Body of pancreas (tissue), 4 donors: ENCODE measurements around the gene RBM44. TPM values are rescaled to one million over a fixed set of nuclear protein-coding genes. Genes with fewer than 3 reads are reported as not detected.
A peak's percentile ranks its signal among the peaks of the same experiment; 100 is the strongest.

Source experiments
- ATAC-seq: fragments of 150-250 bp; one replicate; pipeline ENCODE4 v1.9.1; 2016
- DNase-seq, 4 donors: peaks; one replicate each; pipeline ENCODE4 v3.0.0-alpha.2; 2019
- H3K27ac ChIP-seq, 4 donors: fragments of 200-600 bp; sonication (generic); 1 replicate in 3 of 4; 2 replicates in 1 of 4; pipeline versions ENCODE4 v1.5.1 to v1.6.1; 2016 to 2019; ENCODE audit warnings: mild to moderate bottlenecking in 1 of 4, mixed read lengths in 1 of 4, moderate library complexity in 1 of 4
- H3K27me3 ChIP-seq, 2 donors: fragments of 200-600 bp; sonication (generic); one replicate each; pipeline ENCODE4 v1.6.0; 2016; ENCODE audit warnings: mild to moderate bottlenecking in 1 of 2
- H3K36me3 ChIP-seq, 2 donors: fragments of 200-600 bp; sonication (generic); replicated peaks in 1 of 2; 2 replicates each; pipeline ENCODE4 v1.5.1; 2016; ENCODE audit warnings: low read depth in 2 of 2; ENCODE audit not compliant: insufficient read depth in 1 of 2
- H3K4me1 ChIP-seq: fragments of 200-600 bp; sonication (generic); one replicate; pipeline ENCODE4 v1.6.0; 2016
- H3K4me3 ChIP-seq, 2 donors: fragments of 200-600 bp; sonication (generic); 1 replicate in 1 of 2; 2 replicates in 1 of 2; pipeline ENCODE4 v1.5.1; 2016 to 2019
- H3K9me3 ChIP-seq, 3 donors: fragments of 200-600 bp; sonication (generic); 1 replicate in 2 of 3; 2 replicates in 1 of 3; pipeline ENCODE4 v1.5.1; 2016
- CTCF ChIP-seq, 7 experiments: fragments of 450-650 bp in 4 of 7; fragments of 200-600 bp in 3 of 7; sonication (generic) in 3 of 7; IDR thresholded peaks; one replicate each; pipeline ENCODE4 v1.5.1; 2016 to 2019; ENCODE audit warnings: antibody characterized with exemption in 7 of 7
- POLR2A ChIP-seq, 3 donors: fragments of 450-650 bp; IDR thresholded peaks; one replicate each; pipeline ENCODE4 v1.6.1; 2016; ENCODE audit warnings: antibody characterized with exemption in 3 of 3, mild to moderate bottlenecking in 2 of 3
- WGBS, 2 donors: methylation state at CpG; one replicate each; pipeline ENCODE4 v1.1.5; 2017; 5-methylcytosine and 5-hydroxymethylcytosine counted together
- intact Hi-C: fragments of 100-400 bp; cut with DNase I; formaldehyde crosslinking; loops from one replicate; pipeline ENCODE4 v1.15.1; 2023
- total RNA-seq, 2 donors: library from RNA; depleted of rRNA; stranded (reverse); fragments of >200 nt; gene quantifications; one replicate each; pipeline ENCODE4 v1.1.0, GENCODE V29; 2016

Gene RBM44
- total RNA-seq, 2 donors from 2014 or later: 0.52 to 1.6 TPM

- H3K9me3 ChIP-seq: no peaks in the 10 kb centered on the region
- no peak overlapping the region for H3K27ac ChIP-seq
- WGBS, 2 donors: 86 to 89% methylated on average over 2 of the region's 2 CpGs
- no peaks in the 10 kb centered on the region for H3K4me1 ChIP-seq
- intact Hi-C loops: no loop called here
- ATAC-seq (no peak), DNase-seq (no peak)
- H3K36me3 ChIP-seq: no peaks in the 10 kb centered on the region
- no peaks in the 10 kb centered on the region for H3K27me3 ChIP-seq
- no peak for TF ChIP-seq POLR2A (IDR thresholded peaks at IDR 0.05)
- no peak for TF ChIP-seq CTCF (IDR thresholded peaks at IDR 0.05)
- H3K4me3 ChIP-seq: no peak overlapping the region
Observed at GRCh38 chr2:237820421-237820820, 21.8 kb downstream of the RBM44 start.

- peaks cover 7% of the 10 kb centered on the region for H3K4me1 ChIP-seq
- H3K36me3 ChIP-seq: no peaks in the 10 kb centered on the region
- intact Hi-C loops: no loop called here
- 91 to 94% methylated on average over 2 of the region's 2 CpGs for WGBS, 2 donors
- no peaks in the 10 kb centered on the region for H3K9me3 ChIP-seq
- TF ChIP-seq POLR2A (IDR thresholded peaks at IDR 0.05): no peak
- no peak for TF ChIP-seq CTCF (IDR thresholded peaks at IDR 0.05)
- ATAC-seq: no peak
- no peaks in the 10 kb centered on the region for H3K27me3 ChIP-seq
- DNase-seq: no peak
- no peak overlapping the region for H3K4me3 ChIP-seq
- no peak overlapping the region for H3K27ac ChIP-seq
Observed at GRCh38 chr2:237823544-237823943, 25.0 kb downstream of the RBM44 start.

- DNase-seq: no peak
- intact Hi-C loops: no loop called here
- Histone ChIP-seq H3K27ac (no peak overlapping the region), H3K9me3 (no peaks in the 10 kb centered on the region), H3K27me3 (no peaks in the 10 kb centered on the region), H3K4me3 (no peak overlapping the region), H3K36me3 (no peaks in the 10 kb centered on the region), H3K4me1 (peaks cover 7% of the 10 kb centered on the region)
- WGBS, 2 donors: 86 to 91% methylated on average over 6 of the region's 6 CpGs
- ATAC-seq: no peak
- no peak for TF ChIP-seq POLR2A (IDR thresholded peaks at IDR 0.05)
- no peak for TF ChIP-seq CTCF (IDR thresholded peaks at IDR 0.05)
Observed at GRCh38 chr2:237824085-237824484, 25.5 kb downstream of the RBM44 start.

- ATAC-seq (peak; percentile 53), DNase-seq (no peak)
- intact Hi-C loops: no loop called here
- H3K4me1 ChIP-seq: peaks cover 7% of the 10 kb centered on the region
- TF ChIP-seq CTCF (IDR thresholded peaks at IDR 0.05) (no peak), POLR2A (IDR thresholded peaks at IDR 0.05) (no peak)
- no peaks in the 10 kb centered on the region for H3K36me3 ChIP-seq
- no peak overlapping the region for H3K4me3 ChIP-seq
- no peak overlapping the region for H3K27ac ChIP-seq
- WGBS, 2 donors: 23 to 30% methylated on average over 3 of the region's 3 CpGs
- no peaks in the 10 kb centered on the region for H3K9me3 ChIP-seq
- no peaks in the 10 kb centered on the region for H3K27me3 ChIP-seq
Observed at GRCh38 chr2:237827421-237827987, 28.9 kb downstream of the RBM44 start.

- Histone ChIP-seq H3K4me3 (no peak overlapping the region), H3K27ac (no peak overlapping the region), H3K4me1 (peaks cover 7% of the 10 kb centered on the region), H3K27me3 (no peaks in the 10 kb centered on the region), H3K9me3 (no peaks in the 10 kb centered on the region), H3K36me3 (no peaks in the 10 kb centered on the region)
- intact Hi-C loops: no loop called here
- 51 to 65% methylated on average over 2 of the region's 2 CpGs for WGBS, 2 donors
- DNase-seq: no peak
- TF ChIP-seq CTCF (IDR thresholded peaks at IDR 0.05) (no peak), POLR2A (IDR thresholded peaks at IDR 0.05) (no peak)
- no peak for ATAC-seq
Observed at GRCh38 chr2:237830522-237830921, 31.9 kb downstream of the RBM44 start.
